ENCODE data around the gene CELF2.

DNA sequence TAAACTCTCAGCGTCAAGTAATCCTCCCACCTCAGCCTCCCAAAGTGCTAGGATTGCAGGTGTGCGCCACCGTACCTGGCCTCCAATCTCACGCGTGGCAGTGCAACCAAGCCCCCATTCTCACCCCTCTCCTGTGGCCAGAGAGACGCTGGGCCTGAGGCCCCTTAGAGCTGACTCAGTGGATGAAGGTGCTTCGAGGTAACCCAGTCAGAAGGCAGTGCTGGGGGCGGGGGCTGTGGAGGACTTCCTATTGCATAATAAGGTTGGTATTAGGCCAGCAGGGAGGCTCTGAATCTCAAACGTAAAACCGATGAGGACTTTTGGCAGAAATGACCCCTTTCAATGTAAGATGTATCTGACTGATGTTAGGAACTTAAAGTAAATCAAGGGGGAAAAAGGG, 364.5 kb downstream of the CELF2 start:
- TF ChIP-seq, protein P1, sequence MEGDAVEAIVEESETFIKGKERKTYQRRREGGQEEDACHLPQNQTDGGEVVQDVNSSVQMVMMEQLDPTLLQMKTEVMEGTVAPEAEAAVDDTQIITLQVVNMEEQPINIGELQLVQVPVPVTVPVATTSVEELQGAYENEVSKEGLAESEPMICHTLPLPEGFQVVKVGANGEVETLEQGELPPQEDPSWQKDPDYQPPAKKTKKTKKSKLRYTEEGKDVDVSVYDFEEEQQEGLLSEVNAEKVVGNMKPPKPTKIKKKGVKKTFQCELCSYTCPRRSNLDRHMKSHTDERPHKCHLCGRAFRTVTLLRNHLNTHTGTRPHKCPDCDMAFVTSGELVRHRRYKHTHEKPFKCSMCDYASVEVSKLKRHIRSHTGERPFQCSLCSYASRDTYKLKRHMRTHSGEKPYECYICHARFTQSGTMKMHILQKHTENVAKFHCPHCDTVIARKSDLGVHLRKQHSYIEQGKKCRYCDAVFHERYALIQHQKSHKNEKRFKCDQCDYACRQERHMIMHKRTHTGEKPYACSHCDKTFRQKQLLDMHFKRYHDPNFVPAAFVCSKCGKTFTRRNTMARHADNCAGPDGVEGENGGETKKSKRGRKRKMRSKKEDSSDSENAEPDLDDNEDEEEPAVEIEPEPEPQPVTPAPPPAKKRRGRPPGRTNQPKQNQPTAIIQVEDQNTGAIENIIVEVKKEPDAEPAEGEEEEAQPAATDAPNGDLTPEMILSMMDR (IDR thresholded peaks at IDR 0.05 in 8 of 11, conservative IDR thresholded peaks at IDR 0.05 in 3 of 11): no peak
- TF ChIP-seq POLR2AphosphoS5 (IDR thresholded peaks at IDR 0.05) (no peak), POLR2A (IDR thresholded peaks at IDR 0.05) (no peak)

Data from spleen (tissue), 7 donors.